AG04449 (cell line): ENCODE data around the gene SAMD5.

Experiments
- CTCF ChIA-PET: fragments of 350-600 bp; formaldehyde crosslinking; extraction: SDS; loops from one replicate; lab custom pipeline; 2021; ENCODE audit warnings: antibody characterized with exemption; lab: Yijun Ruan, JAX
- POLR2A ChIA-PET: fragments of 400-600, 350-600 bp; formaldehyde crosslinking; extraction: SDS; loops from one replicate; lab custom pipeline; 2020; ENCODE audit warnings: antibody characterized with exemption, inconsistent platforms; lab: Yijun Ruan, JAX
- DNase-seq: peaks from one replicate; pipeline ENCODE4 v3.0.0-alpha.2; 2010; ENCODE audit warnings: low read depth, low spot score
- H3K4me3 ChIP-seq: 2 replicates; pipeline ENCODE4 v1.5.1; 2011; ENCODE audit warnings: low read depth, mild to moderate bottlenecking, control low read depth, low read length
- CTCF ChIP-seq: IDR thresholded peaks from one replicate; pipeline ENCODE4 v1.5.1; 2011; ENCODE audit warnings: mild to moderate bottlenecking, moderate library complexity, low read length, control low read depth, inconsistent platforms; ENCODE audit not compliant: insufficient read depth; ENCODE audit errors: missing control alignments

SAMD5 gene

GRCh38 chr6:147508042-147508865, at the start of gene SAMD5:
TSS of gene SAMD5 (plus strand) at chr6:147508690. CDS start at chr6:147508929, 239 bp downstream.
- H3K4me3 ChIP-seq, result peak within 1 kb of the TSS; percentile 72
- TF ChIP-seq CTCF, result no peak
- no peak for DNase-seq
- CTCF ChIA-PET, result interaction anchor here (1.0 to 10.6 kb wide), 13 partner anchors 11 to 744 kb away, joined by 3 to 137 read pairs (median 10); no protein-coding TSS in a partner anchor
- POLR2A ChIA-PET, result interaction anchor here (1.1 kb wide), 1 partner anchor 536 kb away, joined by 4 read pairs; no protein-coding TSS in a partner anchor

GRCh38 chr6:147459780-147460179, 48.7 kb upstream of the SAMD5 start:
- no peak for DNase-seq
- POLR2A ChIA-PET, result no interaction called here
- CTCF ChIA-PET, result no interaction called here
- TF ChIP-seq CTCF, result no peak
- no peak overlapping the region for H3K4me3 ChIP-seq

GRCh38 chr6:147463651-147464050, 44.8 kb upstream of the SAMD5 start:
- CTCF ChIA-PET, result no interaction called here
- TF ChIP-seq CTCF, result no peak
- H3K4me3 ChIP-seq, result no peak overlapping the region
- no peak for DNase-seq
- POLR2A ChIA-PET, result no interaction called here

GRCh38 chr6:147467428-147467827, 41.1 kb upstream of the SAMD5 start:
- CTCF ChIA-PET, result interaction anchor here (1.0 kb wide), 1 partner anchor 28 kb away, joined by 3 read pairs; no protein-coding TSS in a partner anchor
- no peak for TF ChIP-seq CTCF
- no peak for DNase-seq
- POLR2A ChIA-PET, result no interaction called here
- no peak overlapping the region for H3K4me3 ChIP-seq

- ChIA-PET CTCF (no interaction called here), POLR2A (no interaction called here)
- no peak for DNase-seq
- TF ChIP-seq CTCF, result no peak
- no peak overlapping the region for H3K4me3 ChIP-seq
These were observed 40.6 kb upstream of the SAMD5 start for GRCh38 chr6:147467886-147468285.

- CTCF ChIA-PET, result no interaction called here
- H3K4me3 ChIP-seq, result no peak overlapping the region
- POLR2A ChIA-PET, result no interaction called here
- TF ChIP-seq CTCF, result no peak
- DNase-seq, result no peak
These were observed 39.9 kb upstream of the SAMD5 start for GRCh38 chr6:147468634-147469033.
